HCT116 (cell line): ENCODE measurements around the gene CSRP1.

Source experiments
- EZH2 ChIP-seq: fragments of 200-600 bp; sonication (generic); IDR thresholded peaks from 2 replicates; pipeline ENCODE4 v1.6.1; 2017; ENCODE audit warnings: antibody characterized with exemption, mixed run types
- EZH2phosphoT487 ChIP-seq: fragments of 200-600 bp; IDR thresholded peaks from 2 replicates; pipeline ENCODE4 v1.6.1; 2018; ENCODE audit warnings: antibody characterized with exemption, borderline replicate concordance
- JUND ChIP-seq: IDR thresholded peaks from 2 replicates; pipeline ENCODE4 v1.6.1; 2012
- POLR2A ChIP-seq: IDR thresholded peaks from 2 replicates; pipeline ENCODE4 v1.7.0; 2011; ENCODE audit warnings: borderline replicate concordance; ENCODE audit not compliant: insufficient read depth, insufficient read length; ENCODE audit errors: extremely low read depth
- POLR2AphosphoS5 ChIP-seq: IDR thresholded peaks from 2 replicates; pipeline ENCODE4 v1.6.1; 2011; ENCODE audit warnings: mild to moderate bottlenecking, low read depth, low read length, moderate library complexity
- RAD21 ChIP-seq: IDR thresholded peaks from 2 replicates; pipeline ENCODE4 v1.6.1; 2012; ENCODE audit warnings: low read depth, mild to moderate bottlenecking
- SP1 ChIP-seq: IDR thresholded peaks from 2 replicates; pipeline ENCODE4 v1.6.1; 2012; ENCODE audit warnings: low read depth
- ZBTB33 ChIP-seq: IDR thresholded peaks from 2 replicates; pipeline ENCODE4 v1.6.1; 2011; ENCODE audit warnings: mild to moderate bottlenecking, low read length, moderate library complexity; ENCODE audit not compliant: insufficient replicate concordance; ENCODE audit errors: extremely low read depth
- ZFX ChIP-seq: fragments of 450-650 bp; IDR thresholded peaks from 2 replicates; pipeline ENCODE4 v1.6.1; 2017
- TF ChIP-seq, protein P1 (sequence below), 3 experiments: fragments of 200-600 bp in 1 of 3; sonication (generic) in 1 of 3; IDR thresholded peaks in 2 of 3; conservative IDR thresholded peaks in 1 of 3; 2 replicates each; pipeline ENCODE4 v1.5.1; 2012 to 2017; ENCODE audit warnings: low read depth in 2 of 3, low read length in 2 of 3, antibody characterized with exemption in 1 of 3, borderline replicate concordance in 1 of 3, control low read depth in 1 of 3, mild to moderate bottlenecking in 1 of 3, mixed read lengths in 1 of 3, mixed run types in 1 of 3, moderate library complexity in 1 of 3; ENCODE audit not compliant: insufficient read depth in 1 of 3
- TF ChIP-seq, protein P2 (sequence below): IDR thresholded peaks from 2 replicates; pipeline ENCODE4 v1.6.1; 2012

- no peak for TF ChIP-seq JUND
- no peak for TF ChIP-seq POLR2A
- TF ChIP-seq ZBTB33: no peak
- TF ChIP-seq SP1: no peak
- no peak for TF ChIP-seq EZH2phosphoT487
- TF ChIP-seq, protein P1, sequence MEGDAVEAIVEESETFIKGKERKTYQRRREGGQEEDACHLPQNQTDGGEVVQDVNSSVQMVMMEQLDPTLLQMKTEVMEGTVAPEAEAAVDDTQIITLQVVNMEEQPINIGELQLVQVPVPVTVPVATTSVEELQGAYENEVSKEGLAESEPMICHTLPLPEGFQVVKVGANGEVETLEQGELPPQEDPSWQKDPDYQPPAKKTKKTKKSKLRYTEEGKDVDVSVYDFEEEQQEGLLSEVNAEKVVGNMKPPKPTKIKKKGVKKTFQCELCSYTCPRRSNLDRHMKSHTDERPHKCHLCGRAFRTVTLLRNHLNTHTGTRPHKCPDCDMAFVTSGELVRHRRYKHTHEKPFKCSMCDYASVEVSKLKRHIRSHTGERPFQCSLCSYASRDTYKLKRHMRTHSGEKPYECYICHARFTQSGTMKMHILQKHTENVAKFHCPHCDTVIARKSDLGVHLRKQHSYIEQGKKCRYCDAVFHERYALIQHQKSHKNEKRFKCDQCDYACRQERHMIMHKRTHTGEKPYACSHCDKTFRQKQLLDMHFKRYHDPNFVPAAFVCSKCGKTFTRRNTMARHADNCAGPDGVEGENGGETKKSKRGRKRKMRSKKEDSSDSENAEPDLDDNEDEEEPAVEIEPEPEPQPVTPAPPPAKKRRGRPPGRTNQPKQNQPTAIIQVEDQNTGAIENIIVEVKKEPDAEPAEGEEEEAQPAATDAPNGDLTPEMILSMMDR (IDR thresholded peaks at IDR 0.05 in 2 of 3, conservative IDR thresholded peaks at IDR 0.05 in 1 of 3; ENCODE audit: borderline replicate concordance in 1 of 3, insufficient read depth in 1 of 3, low read depth in 2 of 3, low read length in 2 of 3): peak; percentile 40 to 54 (median 48); a peak in 5 of 6 replicates
- TF ChIP-seq ZFX: no peak
- no peak for TF ChIP-seq EZH2
- no peak for TF ChIP-seq POLR2AphosphoS5
- TF ChIP-seq, protein P2, sequence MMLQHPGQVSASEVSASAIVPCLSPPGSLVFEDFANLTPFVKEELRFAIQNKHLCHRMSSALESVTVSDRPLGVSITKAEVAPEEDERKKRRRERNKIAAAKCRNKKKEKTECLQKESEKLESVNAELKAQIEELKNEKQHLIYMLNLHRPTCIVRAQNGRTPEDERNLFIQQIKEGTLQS: no peak
- peak; percentile 54 for TF ChIP-seq RAD21
Measured at GRCh38 chr1:201436393-201436792, 70.5 kb downstream of the CSRP1 start.
